ENCODE data around the gene FAM53B. TPM values are rescaled to one million over a fixed set of nuclear protein-coding genes. Genes with fewer than 3 reads are reported as not detected.

FAM53B gene
- total RNA-seq, 1 donor from 2014 or later = 9.2 TPM

DNA sequence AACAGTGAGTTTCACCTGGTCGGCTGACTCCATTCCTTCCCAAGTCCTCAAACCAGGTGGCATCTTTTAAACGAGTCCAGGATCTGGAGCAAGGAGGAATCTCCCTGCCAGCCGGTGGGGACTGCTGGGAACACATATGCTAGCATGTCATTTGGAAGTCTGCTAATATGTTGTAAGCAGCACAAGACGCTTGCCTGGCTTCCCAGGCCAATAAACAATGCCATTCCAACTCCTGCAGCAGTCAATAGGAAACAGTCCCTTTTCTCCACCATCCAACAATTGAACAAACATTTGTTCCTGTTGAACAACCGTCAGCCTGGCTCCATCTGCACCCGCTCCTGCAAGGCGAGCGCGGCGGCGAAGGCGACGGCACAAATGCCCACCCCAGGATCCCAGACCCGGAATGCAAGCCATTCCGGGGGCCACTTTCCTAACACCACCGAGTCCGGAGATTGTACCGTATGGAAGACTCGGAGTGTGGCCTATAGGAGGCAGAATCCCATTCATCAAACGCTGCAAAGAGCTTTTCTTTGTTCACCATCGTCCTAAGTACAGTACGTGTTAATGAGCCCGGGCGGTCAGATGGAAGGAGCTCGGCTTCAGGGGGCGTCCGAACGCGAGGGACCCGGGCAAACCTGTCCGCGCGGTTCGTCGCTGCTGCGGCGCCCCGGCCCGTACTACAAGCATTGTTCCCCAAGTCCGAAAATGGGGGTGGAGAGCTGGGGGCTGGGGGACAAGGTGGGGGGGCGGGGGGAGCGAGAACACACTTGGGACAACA, 1.6 kb downstream of the FAM53B start:
- TF ChIP-seq, protein P1, sequence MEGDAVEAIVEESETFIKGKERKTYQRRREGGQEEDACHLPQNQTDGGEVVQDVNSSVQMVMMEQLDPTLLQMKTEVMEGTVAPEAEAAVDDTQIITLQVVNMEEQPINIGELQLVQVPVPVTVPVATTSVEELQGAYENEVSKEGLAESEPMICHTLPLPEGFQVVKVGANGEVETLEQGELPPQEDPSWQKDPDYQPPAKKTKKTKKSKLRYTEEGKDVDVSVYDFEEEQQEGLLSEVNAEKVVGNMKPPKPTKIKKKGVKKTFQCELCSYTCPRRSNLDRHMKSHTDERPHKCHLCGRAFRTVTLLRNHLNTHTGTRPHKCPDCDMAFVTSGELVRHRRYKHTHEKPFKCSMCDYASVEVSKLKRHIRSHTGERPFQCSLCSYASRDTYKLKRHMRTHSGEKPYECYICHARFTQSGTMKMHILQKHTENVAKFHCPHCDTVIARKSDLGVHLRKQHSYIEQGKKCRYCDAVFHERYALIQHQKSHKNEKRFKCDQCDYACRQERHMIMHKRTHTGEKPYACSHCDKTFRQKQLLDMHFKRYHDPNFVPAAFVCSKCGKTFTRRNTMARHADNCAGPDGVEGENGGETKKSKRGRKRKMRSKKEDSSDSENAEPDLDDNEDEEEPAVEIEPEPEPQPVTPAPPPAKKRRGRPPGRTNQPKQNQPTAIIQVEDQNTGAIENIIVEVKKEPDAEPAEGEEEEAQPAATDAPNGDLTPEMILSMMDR (conservative IDR thresholded peaks at IDR 0.05; ENCODE audit: low read depth, low read length) = peak; percentile 40
- DNase-seq (ENCODE audit: low read depth) = no peak
- H3K4me3 ChIP-seq (ENCODE audit: low read depth, low read length) = peak overlapping the region; percentile 68

DNA sequence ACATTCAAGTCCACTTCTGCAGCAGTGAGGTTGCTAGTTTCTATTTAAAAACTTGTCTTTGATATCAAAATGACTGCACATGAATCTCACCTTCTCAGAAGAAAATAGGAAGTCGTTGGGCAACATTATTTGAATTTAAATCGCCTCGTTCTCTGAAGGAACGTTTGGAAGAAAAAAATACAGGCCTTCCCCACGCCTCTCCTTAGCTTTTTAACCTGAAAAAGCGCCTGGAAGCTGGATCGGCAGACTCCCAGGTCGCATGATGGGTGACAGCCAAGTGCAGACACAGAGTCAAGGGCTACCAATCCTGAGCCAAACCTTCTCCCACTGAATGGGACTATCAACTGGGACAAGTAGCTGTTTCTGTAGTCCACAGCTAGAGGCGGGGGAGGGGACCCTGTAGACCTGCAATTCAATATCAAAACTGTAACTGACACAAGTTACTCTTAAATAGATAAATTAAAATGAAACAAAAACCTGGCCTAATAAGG, 2.2 kb downstream of the FAM53B start:
- peak overlapping the region; percentile 68 for H3K4me3 ChIP-seq (ENCODE audit: low read depth, low read length)
- TF ChIP-seq, protein P1 (conservative IDR thresholded peaks at IDR 0.05; ENCODE audit: low read depth, low read length) = no peak
- DNase-seq (ENCODE audit: low read depth) = no peak

DNA sequence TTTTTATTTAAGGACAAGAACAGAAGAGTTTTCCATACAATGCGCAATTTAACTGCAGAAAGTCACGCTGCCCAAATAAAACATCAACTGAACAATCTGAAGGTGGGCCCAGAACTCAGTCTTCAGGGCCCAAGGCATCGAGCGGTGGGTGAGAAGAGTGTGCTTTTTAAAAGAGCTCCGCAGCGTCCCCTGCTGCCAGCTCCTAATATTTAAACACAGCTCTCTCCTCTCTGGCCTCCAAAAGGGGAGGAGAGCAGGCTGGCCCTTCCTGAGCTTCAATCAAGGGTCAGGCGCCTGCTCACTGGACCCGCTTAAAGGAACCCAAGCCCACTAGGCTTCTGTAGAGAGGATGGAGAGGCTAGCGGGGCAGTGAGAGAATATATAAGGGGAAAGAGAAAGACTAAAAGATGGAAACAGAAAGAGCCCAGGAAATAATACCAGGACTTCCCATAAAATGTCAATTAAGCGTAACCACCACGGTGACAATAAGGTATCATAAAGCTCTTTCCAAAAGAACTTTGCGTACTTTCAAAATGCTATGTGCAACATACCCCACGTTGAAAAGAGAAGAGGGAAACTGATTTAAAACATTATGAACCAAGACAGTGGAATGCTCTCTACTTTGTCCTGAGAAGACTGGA, 2.8 kb downstream of the FAM53B start:
- TF ChIP-seq, protein P1 (conservative IDR thresholded peaks at IDR 0.05; ENCODE audit: low read depth, low read length) = peak; percentile 87
- DNase-seq (ENCODE audit: low read depth) = no peak
- H3K4me3 ChIP-seq (ENCODE audit: low read depth, low read length) = peak overlapping the region; percentile 44

DNA sequence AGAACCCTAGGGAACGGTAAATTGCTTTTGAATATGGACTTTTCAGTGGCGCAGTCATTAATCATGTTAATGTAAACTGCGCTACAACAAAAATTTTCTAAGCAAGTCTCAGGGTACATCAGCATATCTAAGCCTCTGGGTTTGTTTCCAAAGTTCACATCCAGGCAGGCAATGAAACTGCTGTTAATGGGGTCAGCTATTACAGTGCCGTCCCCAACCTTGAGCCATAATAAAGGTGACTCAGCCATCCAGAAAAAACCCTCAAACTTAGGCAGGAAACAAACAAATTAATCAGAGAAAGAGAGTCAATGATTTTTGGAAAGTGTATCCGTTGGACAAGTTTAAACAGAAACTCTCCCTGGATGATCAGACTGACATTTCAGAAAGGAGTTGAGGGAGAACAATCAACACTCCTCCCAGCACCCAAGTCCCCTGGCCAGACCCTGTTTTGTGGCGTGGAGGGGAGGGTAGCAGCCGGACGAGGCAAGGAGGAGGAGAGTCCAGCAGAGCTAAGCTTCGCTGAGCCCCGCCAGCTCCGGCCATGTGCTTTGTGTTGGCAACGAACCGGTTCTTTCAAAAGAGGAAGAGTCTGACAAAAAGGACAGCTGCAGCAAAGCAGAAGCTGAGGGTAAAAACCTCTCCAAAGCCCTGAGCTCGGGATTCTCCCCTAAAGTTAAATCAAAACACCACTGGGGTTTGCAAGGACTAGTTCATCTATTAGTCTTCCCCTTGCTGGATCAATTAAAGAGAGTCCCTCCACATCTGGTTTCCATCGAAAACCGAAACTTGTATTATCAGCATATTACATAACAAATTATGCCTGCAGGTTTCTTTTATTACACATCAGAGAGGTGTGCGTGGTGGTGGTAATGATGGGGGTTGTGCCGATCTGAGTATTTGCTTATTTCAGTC, 3.6 kb downstream of the FAM53B start:
- DNase-seq (ENCODE audit: low read depth) = no peak
- H3K4me3 ChIP-seq (ENCODE audit: low read depth, low read length) = peak overlapping the region; percentile 44
- TF ChIP-seq, protein P1 (conservative IDR thresholded peaks at IDR 0.05; ENCODE audit: low read depth, low read length) = no peak

DNA sequence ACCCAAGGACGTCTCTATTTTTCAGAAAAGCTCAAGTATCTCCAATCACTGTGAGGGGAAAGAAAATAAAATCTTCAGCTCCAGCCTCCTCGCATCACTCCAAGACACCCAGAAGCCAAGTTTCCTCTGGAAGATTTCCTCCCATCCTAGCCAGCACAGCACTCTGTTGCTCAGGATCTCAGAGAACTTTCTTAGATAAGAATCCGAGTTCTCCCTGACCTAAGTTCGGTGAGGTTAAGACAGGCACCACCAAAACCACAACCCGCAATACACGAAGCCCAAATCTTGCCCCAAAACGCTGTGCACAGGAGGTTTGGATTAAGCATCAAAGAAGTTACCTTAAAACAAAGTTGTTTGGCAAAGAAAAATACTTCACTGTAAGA, 4.2 kb downstream of the FAM53B start:
- TF ChIP-seq, protein P1 (conservative IDR thresholded peaks at IDR 0.05; ENCODE audit: low read depth, low read length) = no peak
- DNase-seq (ENCODE audit: low read depth) = no peak
- H3K4me3 ChIP-seq (ENCODE audit: low read depth, low read length) = no peak overlapping the region

DNA sequence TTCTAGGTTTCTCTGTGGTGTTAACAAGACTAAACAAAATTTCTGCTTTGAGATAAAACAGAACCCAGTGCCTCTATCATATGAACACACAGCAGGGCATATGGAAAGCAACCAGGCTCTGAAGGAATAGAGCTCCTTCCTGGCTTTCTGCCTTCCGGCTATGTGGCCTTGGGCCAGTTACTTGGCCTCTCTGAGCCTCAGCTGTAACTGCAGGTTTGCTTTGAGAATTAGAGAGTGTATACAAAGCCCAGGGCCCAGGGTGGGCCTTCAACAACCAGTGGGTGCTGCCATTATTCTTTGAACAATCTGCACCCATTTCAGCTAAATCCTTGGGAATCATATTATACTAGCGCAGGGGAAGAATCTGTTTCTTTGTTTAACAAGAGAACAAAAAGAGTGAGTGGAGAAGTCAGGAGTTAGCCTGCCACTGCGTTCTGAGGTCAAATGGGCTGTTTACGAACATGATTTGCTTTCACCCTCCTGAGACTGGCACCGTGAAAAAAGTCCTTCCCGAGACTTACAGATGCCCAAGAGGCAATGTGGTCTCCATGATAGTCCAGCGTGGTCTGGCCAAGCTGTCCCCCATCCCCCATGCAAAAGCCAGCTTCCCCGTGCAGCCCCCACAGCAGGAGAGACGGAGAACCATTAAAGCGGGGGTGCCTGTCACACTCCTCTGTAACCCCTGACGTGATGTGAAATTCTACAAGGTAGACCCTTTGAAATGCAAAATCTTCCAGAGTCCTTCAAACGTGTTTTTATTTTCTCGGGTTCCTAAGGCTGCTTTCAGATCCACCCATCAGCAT, 4.9 kb downstream of the FAM53B start:
- TF ChIP-seq, protein P1 (conservative IDR thresholded peaks at IDR 0.05; ENCODE audit: low read depth, low read length) = no peak
- no peak overlapping the region for H3K4me3 ChIP-seq (ENCODE audit: low read depth, low read length)
- no peak for DNase-seq (ENCODE audit: low read depth)
